Measurements from ENCODE around the gene PHYH.
"Not testable (repeated sequence)": the region's sequence is repeated elsewhere in the genome, so short reads cannot be mapped to it uniquely, and the experiment has no call there.

Gene PHYH

DNA sequence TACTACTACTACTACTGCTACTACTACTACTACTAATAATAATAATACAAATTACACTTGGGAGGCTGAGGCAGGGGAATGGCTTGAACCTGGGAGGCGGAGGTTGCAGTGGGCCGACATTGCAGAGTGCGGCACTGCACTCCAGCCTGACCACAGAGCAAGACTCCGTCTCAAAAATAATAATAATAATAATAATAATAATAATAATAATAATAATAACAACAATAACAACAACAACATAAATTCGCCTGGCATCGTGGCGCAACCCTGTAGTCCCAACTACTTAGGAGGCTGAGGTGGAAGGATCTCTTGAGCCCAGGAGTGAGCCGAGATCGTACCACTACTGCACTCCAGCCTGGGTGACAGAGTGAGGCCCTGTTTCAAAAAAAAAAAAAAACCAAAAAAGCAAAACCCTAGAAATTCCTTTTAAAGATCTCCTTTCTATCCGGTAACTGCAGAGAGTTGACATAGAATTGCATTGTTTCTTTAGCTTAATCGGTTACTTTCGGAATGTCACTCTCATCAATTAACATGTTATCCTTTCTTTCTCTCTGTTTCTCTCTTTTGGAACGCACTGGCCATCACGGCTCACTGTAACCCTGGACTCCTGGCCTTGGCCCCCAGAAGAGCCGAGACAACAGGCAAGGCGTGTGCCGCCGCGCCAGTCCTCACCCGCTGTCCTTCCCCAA lies 972 bp downstream of the PHYH start:
- ChIA-PET CTCF (interaction anchor here (1.1 to 6.5 kb wide), 3 partner anchors 90 to 137 kb away, joined by 5 to 77 read pairs (median 12); partner anchors contain the start of gene MCM10), POLR2A (interaction anchor here (0.6 to 1.5 kb wide), 3 partner anchors 8 to 269 kb away, joined by 3 to 5 read pairs (median 4); no protein-coding TSS in a partner anchor)
- peak overlapping the region; percentile 65 for H3K4me3 ChIP-seq (ENCODE audit: low read depth, low read length)
- TF ChIP-seq CTCF (IDR thresholded peaks at IDR 0.05; ENCODE audit: insufficient read depth, low read length, missing control alignments), result no peak
- DNase-seq (ENCODE audit: low read depth, low spot score), result no peak

GRCh38 chr10:13296476-13296875 lies 3.4 kb downstream of the PHYH start:
- DNase-seq (ENCODE audit: low read depth, low spot score), result no peak
- TF ChIP-seq CTCF (IDR thresholded peaks at IDR 0.05; ENCODE audit: insufficient read depth, low read length, missing control alignments), result no peak
- H3K4me3 ChIP-seq (ENCODE audit: low read depth, low read length), result no peak overlapping the region
- ChIA-PET POLR2A (interaction anchor here (0.6 kb wide), 1 partner anchor 239 kb away, joined by 3 read pairs; no protein-coding TSS in a partner anchor), CTCF (no interaction called here)

DNA sequence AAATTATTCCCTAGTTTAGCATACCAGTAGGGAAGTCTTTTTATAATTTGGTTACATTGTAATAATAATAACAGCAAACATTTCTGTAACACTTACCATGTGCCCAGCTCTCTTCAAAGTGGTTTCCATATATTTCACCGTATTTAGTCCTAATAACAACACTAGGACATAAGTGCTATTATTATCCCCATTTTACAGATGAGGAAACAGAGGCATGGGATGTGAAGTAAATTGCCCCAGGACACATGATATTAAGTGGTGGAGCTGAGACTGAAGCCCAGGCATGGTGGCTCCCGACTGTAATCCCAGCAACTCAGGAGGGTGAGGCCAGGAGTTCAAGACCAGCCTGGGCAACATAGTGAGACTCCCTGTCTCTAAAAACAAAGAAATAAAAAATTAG lies 5.1 kb downstream of the PHYH start:
- H3K4me3 ChIP-seq (ENCODE audit: low read depth, low read length), result no peak overlapping the region
- CTCF ChIA-PET, result interaction anchor here (1.1 kb wide), 1 partner anchor 8 kb away, joined by 4 read pairs; no protein-coding TSS in a partner anchor
- DNase-seq (ENCODE audit: low read depth, low spot score), result no peak
- no peak for TF ChIP-seq CTCF (IDR thresholded peaks at IDR 0.05; ENCODE audit: insufficient read depth, low read length, missing control alignments)
- POLR2A ChIA-PET, result no interaction called here

DNA sequence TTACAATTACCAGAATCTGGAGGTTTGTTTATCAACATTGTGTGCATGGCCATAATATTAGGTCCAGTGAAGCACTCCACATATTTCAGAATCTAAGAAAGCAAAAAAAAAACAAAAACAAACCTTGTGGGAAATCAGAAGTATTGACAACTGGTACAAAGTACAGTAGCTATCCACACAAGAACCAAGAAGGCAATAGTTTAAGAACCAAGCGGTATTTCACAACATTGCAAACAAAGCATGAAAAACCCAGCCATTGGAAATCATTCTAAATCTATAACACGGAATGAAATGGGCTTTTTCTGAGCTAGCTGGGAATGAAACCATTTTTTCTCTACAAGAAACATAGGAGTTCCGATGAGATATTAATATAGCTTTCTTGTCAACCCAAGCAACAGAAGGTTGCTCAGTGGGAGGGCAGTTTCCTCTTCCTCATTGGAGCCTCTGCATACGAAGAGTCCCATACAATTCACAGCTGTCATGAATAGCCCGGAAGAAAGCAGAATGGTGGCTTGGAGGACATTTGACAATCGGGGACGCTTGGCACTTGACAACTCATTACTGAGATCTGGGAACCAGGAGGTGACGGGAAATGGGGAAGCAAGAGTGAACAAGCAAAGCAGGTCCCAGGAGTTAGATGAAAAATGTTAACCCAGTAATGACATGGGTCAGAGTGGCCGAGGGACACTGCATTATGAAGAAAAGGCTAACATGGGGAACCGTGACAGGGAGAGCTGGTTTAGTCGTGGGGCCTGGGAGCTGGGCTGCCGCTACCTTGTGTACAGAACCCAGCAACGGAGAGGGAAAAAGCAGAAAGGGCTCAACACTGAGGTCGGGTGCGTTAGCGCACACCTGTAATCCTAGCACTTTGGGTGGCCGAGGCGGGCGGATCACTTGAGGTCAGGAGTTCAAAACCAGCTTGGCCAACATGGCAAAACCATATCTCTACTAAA lies 7.8 kb downstream of the PHYH start:
- H3K4me3 ChIP-seq (ENCODE audit: low read depth, low read length), result no peak overlapping the region
- ChIA-PET CTCF (interaction anchor here (2.1 to 2.4 kb wide), 2 partner anchors 10 to 86 kb away, joined by 5 to 11 read pairs; no protein-coding TSS in a partner anchor), POLR2A (no interaction called here)
- TF ChIP-seq CTCF (IDR thresholded peaks at IDR 0.05; ENCODE audit: insufficient read depth, low read length, missing control alignments), result no peak
- no peak for DNase-seq (ENCODE audit: low read depth, low spot score)

- POLR2A ChIA-PET, result interaction anchor here (1.3 kb wide), 1 partner anchor 9 kb away, joined by 5 read pairs; the partner anchor contains the start of gene PHYH
- DNase-seq (ENCODE audit: low read depth, low spot score), result no peak
- H3K4me3 ChIP-seq (ENCODE audit: low read depth, low read length), result no peak overlapping the region
- CTCF ChIA-PET, result interaction anchor here (2.1 to 2.4 kb wide), 2 partner anchors 12 to 85 kb away, joined by 5 to 11 read pairs; no protein-coding TSS in a partner anchor
- no peak for TF ChIP-seq CTCF (IDR thresholded peaks at IDR 0.05; ENCODE audit: insufficient read depth, low read length, missing control alignments)
Observed at GRCh38 chr10:13291061-13291460, 8.8 kb downstream of the PHYH start.

DNA sequence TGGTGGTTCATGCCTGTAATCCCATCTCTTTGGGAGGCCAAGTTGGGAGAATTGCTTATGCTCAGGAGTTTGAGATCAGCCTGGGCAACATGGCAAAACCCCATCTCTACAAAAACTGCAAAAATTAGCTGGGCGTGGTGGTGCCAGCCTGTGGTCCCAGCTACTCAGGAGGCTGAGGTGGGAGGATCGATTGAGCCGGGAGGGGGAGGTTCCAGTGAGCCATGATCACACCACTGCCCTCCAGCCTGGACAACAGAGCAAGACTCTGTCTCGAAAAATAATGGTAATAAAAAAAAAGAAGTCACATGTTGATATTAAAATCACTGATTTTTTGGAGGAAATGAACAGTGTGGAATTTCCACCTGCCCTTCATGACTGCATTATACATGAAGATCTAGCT lies 15.8 kb downstream of the PHYH start:
- ChIA-PET CTCF (no interaction called here), POLR2A (no interaction called here)
- H3K4me3 ChIP-seq (ENCODE audit: low read depth, low read length), result no peak overlapping the region
- DNase-seq (ENCODE audit: low read depth, low spot score), result no peak
- no peak for TF ChIP-seq CTCF (IDR thresholded peaks at IDR 0.05; ENCODE audit: insufficient read depth, low read length, missing control alignments)

- POLR2A ChIA-PET; DNase-seq (ENCODE audit: low read depth, low spot score); H3K4me3 ChIP-seq (ENCODE audit: low read depth, low read length); CTCF ChIA-PET: not testable (repeated sequence)
Observed at GRCh38 chr10:13282348-13282747, 17.5 kb downstream of the PHYH start.
